GM12878 (cell line): ENCODE results near the gene ECM2. TPM values are rescaled to one million over a fixed set of nuclear protein-coding genes. Genes with fewer than 3 reads are reported as not detected.

ENCODE experiments used
- ATAC-seq: fragments of 200-7000 bp; cut with Tn5 transposase; 3 replicates; pipeline ENCODE4 v1.9.1; 2020; ENCODE audit warnings: mild to moderate bottlenecking, moderate library complexity
- BruUV-seq: library from RNA; stranded (reverse); fragments of 400-500 nt; replicated peaks from 2 replicates; lab custom pipeline; 2021; lab: Mats Ljungman, UMichigan
- CTCF ChIA-PET: fragments of 300-600 bp; sonication (Branson Sonifier 250); formaldehyde crosslinking; extraction: SDS; loops from one replicate; lab custom pipeline; 2021; ENCODE audit warnings: inconsistent platforms; lab: Yijun Ruan, JAX
- POLR2A ChIA-PET: fragments of 350-600 bp; formaldehyde crosslinking; extraction: SDS; loops from one replicate; lab custom pipeline; 2021; ENCODE audit warnings: inconsistent platforms; lab: Charles Lee
- RAD21 ChIA-PET: fragments of 300-600 bp; sonication (Branson Sonifier 250); formaldehyde crosslinking; loops from one replicate; lab custom pipeline; 2023; ENCODE audit warnings: antibody characterized with exemption; ENCODE audit not compliant: unreplicated experiment; lab: Charles Lee
- SMC1A ChIA-PET: fragments of 300-600 bp; sonication (Branson Sonifier 250); formaldehyde crosslinking; loops from one replicate; lab custom pipeline; 2023; ENCODE audit not compliant: unreplicated experiment, uncharacterized antibody; lab: Charles Lee
- DNase-seq: peaks from one replicate; pipeline ENCODE4 v3.0.0-alpha.2; 2011; ENCODE audit warnings: low read depth, low spot score
- FAIRE-seq: peaks from 3 replicates; lab custom pipeline; 2011; peaks lifted over from hg19 to GRCh38; lab: Jason Lieb, UNC
- H2AFZ ChIP-seq: 2 replicates; pipeline ENCODE4 v1.6.0; 2011; ENCODE audit warnings: low read depth, low read length, control low read depth; ENCODE audit not compliant: control insufficient read depth
- H3K27ac ChIP-seq: 2 replicates; pipeline ENCODE4 v1.5.1; 2011; ENCODE audit warnings: control low read depth; ENCODE audit not compliant: control insufficient read depth, insufficient read depth
- H3K27me3 ChIP-seq, 2 experiments: replicated peaks in 1 of 2; 2 replicates each; pipeline versions ENCODE4 v1.6.0 to v1.6.1; 2011; ENCODE audit warnings: low read length in 1 of 2; ENCODE audit not compliant: control insufficient read depth in 2 of 2, insufficient read depth in 2 of 2
- H3K36me3 ChIP-seq, 2 experiments: 2 replicates each; pipeline ENCODE4 v1.5.1; 2011; ENCODE audit warnings: low read length in 1 of 2; ENCODE audit not compliant: control insufficient read depth in 2 of 2, insufficient read depth in 2 of 2
- H3K4me1 ChIP-seq: 2 replicates; pipeline ENCODE4 v1.6.1; 2011; ENCODE audit warnings: mild to moderate bottlenecking, low read length, moderate library complexity, mixed read lengths; ENCODE audit not compliant: control insufficient read depth, insufficient read depth
- H3K4me2 ChIP-seq: 2 replicates; pipeline ENCODE4 v1.6.0; 2011; ENCODE audit warnings: control low read depth; ENCODE audit not compliant: control insufficient read depth, insufficient read depth
- H3K4me3 ChIP-seq: fragments of 200-600 bp; sonication (generic); 2 replicates; pipeline ENCODE4 v1.5.1; 2016
- H3K79me2 ChIP-seq: 2 replicates; pipeline ENCODE4 v1.6.0; 2011; ENCODE audit warnings: low read length; ENCODE audit not compliant: control insufficient read depth, insufficient read depth
- H3K9ac ChIP-seq: 2 replicates; pipeline ENCODE4 v1.8.0; 2011; ENCODE audit warnings: low read length, control low read depth, mixed read lengths; ENCODE audit not compliant: control insufficient read depth, insufficient read depth
- H3K9me3 ChIP-seq: replicated peaks from 3 replicates; pipeline ENCODE4 v1.5.1; 2011; ENCODE audit warnings: mild to moderate bottlenecking, low read length; ENCODE audit not compliant: control insufficient read depth, insufficient read depth
- H4K20me1 ChIP-seq: 2 replicates; pipeline ENCODE4 v1.6.0; 2011; ENCODE audit not compliant: control insufficient read depth, insufficient read depth
- BHLHE40 ChIP-seq, 2 experiments: fragments of 450-650 bp in 1 of 2; IDR thresholded peaks; 2 replicates each; pipeline ENCODE4 v1.6.1; 2011 to 2017; ENCODE audit warnings: low read depth in 2 of 2, borderline replicate concordance in 1 of 2, improper control_type of control experiment in 1 of 2, low read length in 1 of 2, mild to moderate bottlenecking in 1 of 2
- BMI1 ChIP-seq: fragments of 450-650 bp; IDR thresholded peaks from 2 replicates; pipeline ENCODE4 v1.6.1; 2016; ENCODE audit warnings: mild to moderate bottlenecking, moderate library complexity, borderline replicate concordance
- CHD4 ChIP-seq: fragments of 200-600 bp; sonication (generic); IDR thresholded peaks from 2 replicates; pipeline ENCODE4 v1.6.1; 2016; ENCODE audit warnings: mild to moderate bottlenecking
- CTCF ChIP-seq, 3 experiments: IDR thresholded peaks in 2 of 3; conservative IDR thresholded peaks in 1 of 3; 2 replicates each; pipeline ENCODE4 v1.5.1; 2011; ENCODE audit warnings: low read depth in 3 of 3, low read length in 3 of 3, mild to moderate bottlenecking in 3 of 3, control low read depth in 2 of 3, moderate library complexity in 2 of 3, inconsistent platforms in 1 of 3, mixed read lengths in 1 of 3; ENCODE audit not compliant: control insufficient read depth in 2 of 3, insufficient read depth in 1 of 3; ENCODE audit errors: extremely low read depth in 1 of 3
- NR2F1 ChIP-seq: fragments of 450-650 bp; conservative IDR thresholded peaks from 2 replicates; pipeline ENCODE4 v1.6.1; 2017; ENCODE audit warnings: mild to moderate bottlenecking
- RAD21 ChIP-seq: IDR thresholded peaks from 2 replicates; pipeline ENCODE4 v1.6.1; 2011; ENCODE audit warnings: mild to moderate bottlenecking, low read depth, low read length, moderate library complexity; ENCODE audit not compliant: insufficient read depth
- RCOR1 ChIP-seq: conservative IDR thresholded peaks from 2 replicates; pipeline ENCODE4 v1.6.1; 2012; ENCODE audit warnings: low read depth, low read length, improper control_type of control experiment
- SMC3 ChIP-seq: IDR thresholded peaks from 2 replicates; pipeline ENCODE4 v1.6.1; 2011; ENCODE audit warnings: low read length, improper control_type of control experiment, borderline replicate concordance
- WGBS: methylation state at CpG from one replicate; pipeline ENCODE4 v1.1.6; 2016; ENCODE audit warnings: low lambda C conversion rate; ENCODE audit not compliant: insufficient replicate concordance, insufficient coverage; ENCODE audit errors: missing lambda C conversion rate; 5-methylcytosine and 5-hydroxymethylcytosine counted together
- in situ Hi-C: fragments of 300-500 bp; cut with MboI; formaldehyde crosslinking; loops from 9 replicates; pipeline ENCODE4 v1.14.3; 2018; ENCODE audit warnings: mixed read lengths
- intact Hi-C: fragments of 100-400 bp; cut with micrococcal nuclease; formaldehyde crosslinking; loops from one replicate; pipeline ENCODE4 v1.14.2; 2022; ENCODE audit not compliant: unreplicated experiment
- polyA plus RNA-seq, 11 experiments: library from polyadenylated mRNA; depleted of rRNA in 4 of 11; unstranded in 6 of 11; stranded (reverse) in 5 of 11; fragments of >200 nt; fragmentation: Nextera tagmentation in 4 of 11; fragmentation: Illumina TruSeq in 1 of 11; extraction: Ambion mirVana in 4 of 11; extraction: Trizol in 1 of 11; gene quantifications; 1 replicate in 1 of 11; 2 replicates in 10 of 11; pipeline versions ENCODE4 v1.2.1 to v1.2.3, GENCODE V29; 2011 to 2016; ENCODE audit warnings: inconsistent platforms in 2 of 11, missing spikeins in 2 of 11, low read depth in 1 of 11
- total RNA-seq, 4 experiments: library from RNA; depleted of rRNA in 3 of 4; stranded (reverse); fragments of >200 nt in 3 of 4; fragmentation: Illumina TruSeq in 1 of 4; extraction: Trizol in 1 of 4; gene quantifications; 2 replicates each; pipeline versions ENCODE4 v1.2.1 to v1.2.3, GENCODE V29; 2013 to 2021

ECM2 gene
- total and polyA plus RNA-seq, 10 of the 15 experiments (the other 5 are each of a cell fraction or from before 2014, with no cell fraction given) = 0.03 to 0.67 (median 0.09) TPM; not detected in 2

GRCh38 chr9:92503156-92503555 is 32.6 kb downstream of the ECM2 start:
- POLR2A ChIA-PET = interaction anchor here (0.7 kb wide), 1 partner anchor 98 kb away, joined by 3 read pairs; no protein-coding TSS in a partner anchor
- no peaks in the 10 kb centered on the region for H3K27me3 ChIP-seq
- H3K9me3 ChIP-seq = no peaks in the 10 kb centered on the region
- TF ChIP-seq NR2F1 (no peak), CHD4 (no peak), RCOR1 (no peak), BMI1 (no peak)
- TF ChIP-seq, all 136 proteins: peak for 0
- Histone ChIP-seq H2AFZ (no peak overlapping the region), H3K4me1 (no peaks in the 10 kb centered on the region), H3K27ac (no peak overlapping the region), H3K4me2 (no peak overlapping the region), H4K20me1 (no peaks in the 10 kb centered on the region), H3K36me3 (no peaks in the 10 kb centered on the region), H3K79me2 (no peaks in the 10 kb centered on the region), H3K9ac (no peak overlapping the region), H3K4me3 (no peak overlapping the region)
- in situ Hi-C loops (no loop called here), intact Hi-C loops (loop anchor here (10.0 kb wide), 1 partner anchor 132 kb away; no protein-coding TSS in a partner anchor)
- BruUV-seq = no TSS peak
- 100% methylated on average over 2 of the region's 2 CpGs for WGBS
- ATAC-seq = no peak
- ChIA-PET CTCF (interaction anchor here (1.1 to 2.1 kb wide), 5 partner anchors 9 to 365 kb away, joined by 3 to 5 read pairs (median 4); no protein-coding TSS in a partner anchor), RAD21 (no interaction called here), SMC1A (interaction anchor here (0.8 to 2.5 kb wide), 4 partner anchors 8 to 29 kb away, joined by 3 to 7 read pairs (median 4); no protein-coding TSS in a partner anchor)
- DNase-seq = no peak
- no peak for FAIRE-seq

GRCh38 chr9:92501671-92502393 is 34.0 kb downstream of the ECM2 start:
- DNase-seq = no peak
- H3K4me2 ChIP-seq = no peak overlapping the region
- ChIA-PET CTCF (interaction anchor here (0.9 to 1.6 kb wide), 7 partner anchors 11 to 289 kb away, joined by 3 to 4 read pairs (median 3); no protein-coding TSS in a partner anchor), RAD21 (no interaction called here)
- peak; percentile 96 for ATAC-seq
- H3K4me3 ChIP-seq = no peak overlapping the region
- intact Hi-C loops = loop anchor here (10.0 kb wide), 1 partner anchor 133 kb away; no protein-coding TSS in a partner anchor
- H3K27me3 ChIP-seq = no peaks in the 10 kb centered on the region
- H4K20me1 ChIP-seq = no peaks in the 10 kb centered on the region
- no peak overlapping the region for H3K9ac ChIP-seq
- no TSS peak for BruUV-seq
- no peaks in the 10 kb centered on the region for H3K4me1 ChIP-seq
- WGBS = 78% methylated on average over 5 of the region's 5 CpGs
- TF ChIP-seq CTCF (IDR thresholded peaks at IDR 0.05 in 2 of 3, conservative IDR thresholded peaks at IDR 0.05 in 1 of 3; ENCODE audit: control insufficient read depth in 2 of 3, extremely low read depth in 1 of 3, insufficient read depth in 1 of 3, low read depth in 3 of 3, low read length in 3 of 3) (peak; percentile 43 to 71 (median 70)), RAD21 (peak; percentile 49), SMC3 (peak; percentile 45; the same call in 1 of the 2 replicates), BHLHE40 (IDR thresholded peaks at IDR 0.05; ENCODE audit: borderline replicate concordance in 1 of 2, low read depth in 2 of 2, low read length in 1 of 2) (no peak)
- TF ChIP-seq, all 136 proteins: peak for 3
- no peaks in the 10 kb centered on the region for H3K36me3 ChIP-seq
- no peak for FAIRE-seq
- H2AFZ ChIP-seq = no peak overlapping the region
- POLR2A ChIA-PET = no interaction called here
- no peaks in the 10 kb centered on the region for H3K9me3 ChIP-seq
- no peaks in the 10 kb centered on the region for H3K79me2 ChIP-seq
- in situ Hi-C loops = no loop called here
- SMC1A ChIA-PET = interaction anchor here (0.6 to 2.5 kb wide), 2 partner anchors 10 to 186 kb away, joined by 3 to 7 read pairs; no protein-coding TSS in a partner anchor
- no peak overlapping the region for H3K27ac ChIP-seq
